HG02840 (cell line): ENCODE results near the gene TLDC2.
"Not testable (repeated sequence)": the region's sequence is repeated elsewhere in the genome, so short reads cannot be mapped to it uniquely, and the experiment has no call there.

Source experiments
- ATAC-seq: cut with Tn5 transposase; IDR thresholded peaks from one replicate; pipeline ENCODE4 v1.9.1; 2021; ENCODE audit warnings: mild to moderate bottlenecking, moderate library complexity, moderate number of reproducible peaks; ENCODE audit not compliant: unreplicated experiment, low FRiP score

TLDC2 gene

DNA sequence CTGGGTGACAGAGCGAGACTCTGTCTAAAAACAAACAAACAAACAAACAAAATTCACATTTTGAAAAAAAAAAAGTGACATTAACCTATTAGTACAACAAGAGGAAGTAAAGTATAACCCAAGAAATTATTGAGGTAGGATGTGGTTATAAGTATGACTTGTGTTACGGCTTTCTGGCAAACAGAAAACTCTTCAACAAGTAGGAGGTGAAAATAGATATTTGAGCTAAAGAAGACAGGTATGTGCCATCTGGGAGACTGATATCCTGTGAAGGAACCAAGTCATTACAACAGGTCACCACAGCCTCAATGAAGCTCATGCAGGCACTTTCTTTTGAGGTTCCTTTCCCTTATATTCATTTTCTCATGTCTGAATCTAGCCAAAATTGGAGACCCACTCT lies 28.8 kb downstream of the TLDC2 start:
- ATAC-seq, result no peak

DNA sequence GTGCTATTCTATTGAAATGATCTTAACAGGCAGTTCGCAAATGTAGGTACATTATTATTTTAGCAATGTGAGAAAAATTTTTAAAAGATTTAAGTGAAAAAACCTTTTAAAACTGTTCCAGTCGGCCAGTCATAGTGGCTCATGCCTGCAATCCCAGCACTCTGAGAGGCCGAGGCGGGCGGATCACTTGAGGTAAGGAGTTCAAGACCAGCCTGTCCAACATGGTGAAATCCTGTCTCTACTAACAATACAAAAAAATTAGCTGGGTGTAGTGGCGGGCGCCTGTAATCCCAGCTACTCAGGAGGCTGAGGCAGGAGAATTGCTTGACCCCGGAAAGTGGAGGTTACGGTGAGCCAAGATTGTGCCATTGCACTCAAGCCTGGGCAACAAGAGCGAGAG lies 29.6 kb downstream of the TLDC2 start:
- not testable (repeated sequence) for ATAC-seq

DNA sequence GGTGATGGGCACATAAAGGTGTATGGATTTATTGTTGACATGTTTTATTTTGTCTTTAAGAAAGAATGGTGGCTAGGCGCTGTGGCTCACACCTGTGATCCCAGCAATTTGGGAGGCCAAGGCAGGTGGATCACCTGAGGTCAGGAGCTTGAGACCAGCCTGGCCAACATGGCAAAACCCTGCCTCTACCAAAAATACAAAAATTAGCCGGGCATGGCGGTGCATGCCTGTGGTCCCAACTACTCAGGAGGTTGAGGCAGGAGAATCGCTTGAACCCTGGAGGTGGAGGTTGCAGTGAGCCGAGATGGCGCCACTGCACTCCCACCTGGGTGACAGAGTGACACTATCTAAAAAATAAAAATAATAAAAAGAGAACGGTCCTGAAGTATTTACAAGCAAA lies 30.1 kb downstream of the TLDC2 start:
- ATAC-seq, result not testable (repeated sequence)

DNA sequence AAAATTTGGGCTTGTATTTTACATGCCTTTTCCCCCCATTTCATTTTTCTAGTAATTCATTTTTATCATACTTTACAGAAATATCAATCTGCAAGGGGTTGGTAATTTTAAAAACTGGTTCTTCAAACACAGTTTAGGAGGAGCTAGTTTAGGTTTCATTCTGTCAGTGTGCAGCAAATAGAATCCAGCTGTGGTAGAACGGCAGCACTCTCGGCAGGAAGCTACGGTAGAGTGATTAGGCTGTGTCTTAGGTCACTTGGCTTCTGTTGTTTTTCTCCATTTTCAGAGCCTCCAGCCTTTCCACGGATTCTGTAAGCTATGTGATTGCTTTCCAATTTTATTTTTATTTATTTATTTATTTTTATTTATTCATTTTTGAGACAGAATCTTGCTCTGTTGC lies 32.7 kb downstream of the TLDC2 start:
- no peak for ATAC-seq

DNA sequence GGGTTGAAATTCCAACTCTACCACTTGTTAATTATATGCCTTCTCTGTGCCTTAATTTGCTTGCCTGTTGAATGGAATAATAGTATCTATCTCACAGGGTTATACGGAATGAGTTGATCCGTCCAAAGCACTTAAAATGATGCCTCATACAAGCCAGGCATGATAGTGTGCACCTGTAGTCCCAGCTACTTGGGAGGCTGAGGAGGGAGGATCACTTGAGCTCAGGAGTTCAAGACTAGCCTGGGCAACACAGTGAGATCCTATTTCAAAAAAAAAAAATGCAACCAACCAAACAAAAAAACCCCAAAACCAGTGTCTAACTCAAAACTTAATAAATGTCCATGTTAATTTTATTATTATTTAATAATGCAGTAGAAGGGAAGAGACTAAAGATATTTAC lies 40.3 kb downstream of the TLDC2 start:
- ATAC-seq, result no peak

DNA sequence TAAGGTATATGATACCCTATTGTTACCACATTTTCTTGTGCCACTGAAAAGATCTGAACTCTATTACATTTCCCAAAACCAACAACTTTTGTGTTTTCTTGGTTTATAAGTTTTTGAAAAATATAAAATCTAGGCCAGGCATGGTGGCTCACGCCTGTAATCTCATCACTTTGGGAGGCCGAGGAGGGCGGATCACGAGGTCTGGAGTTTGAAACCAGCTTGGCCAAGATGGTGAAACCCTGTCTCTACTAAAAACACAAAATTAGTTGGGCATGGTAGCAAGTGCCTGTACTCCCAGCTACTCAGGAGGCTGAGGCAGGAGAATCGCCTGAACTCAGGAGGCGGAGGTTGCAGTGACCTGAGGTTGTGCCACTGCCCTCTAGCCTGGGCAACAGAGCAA lies 41.3 kb downstream of the TLDC2 start:
- ATAC-seq, result no peak

DNA sequence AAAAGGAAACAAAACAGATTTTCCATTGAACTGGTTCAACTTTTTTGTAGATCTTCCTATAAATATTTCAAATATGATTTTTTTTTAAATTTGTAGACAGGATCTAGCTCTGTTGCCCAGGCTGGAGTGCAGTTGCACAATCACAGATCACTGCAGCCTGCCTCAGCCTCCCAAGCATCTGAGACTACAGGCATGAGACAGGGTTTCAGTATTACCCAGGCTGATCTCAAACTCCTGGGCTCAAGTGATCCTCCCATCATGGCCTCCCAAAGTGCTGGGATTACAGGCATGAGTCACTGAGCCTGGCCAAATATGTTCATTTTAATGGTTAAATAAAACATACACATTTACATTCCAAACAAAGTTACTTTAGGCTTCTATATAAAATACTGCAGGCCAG lies 42.0 kb downstream of the TLDC2 start:
- ATAC-seq, result no peak

DNA sequence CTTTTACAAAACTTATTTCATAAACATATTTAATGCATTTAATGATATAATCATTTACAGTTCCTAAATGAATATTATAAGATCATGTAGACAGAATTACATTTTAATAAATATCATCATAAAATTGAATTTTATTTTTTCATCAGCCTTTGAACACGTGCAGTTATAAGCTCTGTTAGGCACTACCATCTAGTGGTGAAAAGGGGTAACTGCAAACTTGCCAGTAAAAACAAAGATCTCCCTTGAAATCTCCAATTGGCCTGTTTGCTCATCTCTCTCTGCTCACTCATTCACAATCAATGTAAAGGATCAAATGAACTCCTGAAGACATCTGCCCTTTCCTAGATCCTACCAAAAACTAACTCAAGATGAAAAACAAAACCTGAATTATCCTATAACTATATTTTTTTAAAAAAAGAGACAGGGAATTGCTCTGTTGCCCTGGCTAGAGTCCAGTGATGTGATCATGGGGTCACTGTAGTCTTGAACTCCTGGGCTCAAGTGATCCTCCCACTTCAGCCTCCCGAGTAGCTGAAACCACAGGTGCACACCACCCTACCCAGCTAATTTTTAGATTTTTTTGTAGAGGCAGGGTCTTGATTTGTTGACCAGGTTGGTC lies 43.9 kb downstream of the TLDC2 start:
- no peak for ATAC-seq

DNA sequence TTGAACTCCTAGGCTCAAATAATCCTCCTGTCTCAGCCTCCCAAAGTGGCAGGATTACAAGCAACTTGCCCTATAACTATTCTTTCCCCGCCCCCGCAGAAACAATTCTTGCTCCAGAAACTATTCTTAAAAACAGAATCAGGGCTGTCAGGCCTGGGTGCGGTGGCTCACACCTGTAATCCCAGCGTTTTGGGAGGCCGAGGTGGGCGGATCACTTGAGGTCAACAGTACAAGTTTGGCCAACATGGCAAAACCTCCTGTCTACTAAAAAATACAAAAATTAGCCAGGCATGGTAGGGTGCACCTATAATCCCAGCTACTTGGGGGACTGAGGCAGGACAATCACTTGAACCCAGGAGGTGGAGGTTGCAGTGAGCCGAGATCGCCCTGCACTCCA lies 44.4 kb downstream of the TLDC2 start:
- ATAC-seq, result no peak

DNA sequence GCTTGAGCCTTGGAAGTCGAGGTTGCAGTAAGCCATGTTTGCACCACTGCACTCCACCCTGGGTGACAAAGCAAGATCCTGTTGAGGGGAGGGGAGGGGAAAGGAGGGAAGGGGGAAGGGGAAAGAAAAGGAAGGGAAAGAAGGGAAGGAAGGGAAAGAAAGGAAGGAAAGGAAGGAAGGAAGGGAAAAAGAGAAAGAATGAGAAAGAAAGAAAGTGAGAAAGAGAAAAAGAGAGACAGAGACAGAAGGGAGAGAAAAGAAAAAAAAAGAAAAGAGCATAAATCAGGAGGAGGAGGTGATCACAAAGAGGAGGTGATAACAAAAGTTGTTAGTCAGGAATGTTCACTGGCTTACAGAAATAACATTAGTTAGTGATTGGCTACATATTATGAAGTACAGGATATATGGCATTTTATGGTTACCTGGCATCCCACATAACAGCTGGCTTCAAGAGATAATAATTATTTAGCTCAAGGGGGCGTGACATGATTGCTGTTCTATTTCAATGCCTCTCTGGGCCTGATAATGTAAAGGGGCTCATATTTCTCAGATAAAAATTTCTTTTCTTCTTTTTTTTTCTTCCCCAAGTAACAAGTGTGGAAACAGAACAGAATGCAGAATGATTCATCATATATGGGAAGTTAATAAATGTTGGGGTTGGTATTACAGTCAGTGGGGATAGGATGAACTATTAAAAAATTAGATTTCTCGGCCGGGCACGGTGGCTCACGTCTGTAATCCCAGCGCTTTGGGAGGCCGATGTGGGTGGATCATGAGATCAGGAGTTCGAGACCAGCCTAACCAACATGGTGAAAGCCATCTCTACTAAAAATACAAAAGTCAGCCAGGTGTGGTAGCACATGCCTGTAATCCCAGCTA lies 48.5 kb downstream of the TLDC2 start:
- ATAC-seq, result no peak

DNA sequence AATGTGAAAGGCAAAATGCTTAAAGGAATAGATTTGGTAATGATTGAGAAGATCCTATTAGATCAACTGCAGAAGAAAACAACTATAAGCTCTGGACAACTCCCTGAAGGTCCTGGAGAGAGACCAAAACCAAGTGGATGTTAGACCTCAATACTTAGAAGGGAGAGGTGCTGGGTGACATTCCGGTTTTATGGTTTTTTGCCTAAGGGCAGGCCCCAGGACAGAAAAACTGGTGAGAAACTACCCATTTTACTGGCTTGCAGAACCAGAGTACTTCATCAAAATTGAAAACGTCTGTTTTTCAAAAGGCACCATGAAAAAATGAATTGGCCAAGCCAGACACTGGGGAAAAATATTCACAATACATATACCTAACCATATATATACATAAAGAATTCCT lies 49.3 kb downstream of the TLDC2 start:
- no peak for ATAC-seq

DNA sequence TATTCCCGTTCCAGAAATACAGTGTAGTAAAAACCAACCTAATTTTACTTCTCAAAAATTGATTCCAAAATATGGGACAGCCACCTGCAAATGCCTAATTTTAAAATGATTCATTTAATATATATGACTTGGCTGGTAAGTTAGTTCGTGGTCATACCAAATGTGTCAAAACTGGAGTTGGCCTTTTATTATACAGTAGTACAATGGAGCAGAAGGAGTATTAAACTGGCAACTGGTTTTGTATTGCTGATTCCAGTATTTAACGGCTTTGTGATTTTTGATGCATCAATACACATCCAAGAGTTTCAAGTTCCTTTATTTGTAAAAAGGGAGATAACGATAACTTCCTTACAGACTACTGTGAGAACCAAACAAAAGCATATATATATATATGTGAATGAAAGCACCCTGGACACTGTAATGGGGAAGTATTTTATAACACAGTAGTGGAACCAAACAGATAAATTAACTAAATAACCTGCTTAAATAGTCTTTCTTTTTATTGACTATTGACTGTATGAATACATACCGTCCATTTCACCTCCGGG lies 50.8 kb downstream of the TLDC2 start:
- ATAC-seq, result no peak

DNA sequence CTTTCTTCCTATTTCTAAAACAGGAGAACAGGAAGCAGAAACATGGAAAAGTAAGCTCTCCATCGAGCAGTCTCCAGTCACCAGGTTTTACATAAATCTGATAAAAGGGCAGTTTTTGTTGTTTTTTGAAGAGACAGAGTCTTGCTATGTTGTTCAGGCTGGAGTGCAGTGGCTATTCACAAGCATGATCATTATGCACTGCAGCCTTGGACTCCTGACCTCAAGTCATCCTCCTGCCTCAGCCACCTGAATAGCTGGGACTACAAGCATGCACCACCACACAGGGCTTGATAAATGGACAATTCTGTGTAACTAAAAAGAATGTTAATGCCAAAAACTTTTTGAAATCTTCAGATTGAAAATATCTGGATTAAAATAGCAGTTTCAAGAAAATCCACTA lies 51.8 kb downstream of the TLDC2 start:
- ATAC-seq, result no peak

DNA sequence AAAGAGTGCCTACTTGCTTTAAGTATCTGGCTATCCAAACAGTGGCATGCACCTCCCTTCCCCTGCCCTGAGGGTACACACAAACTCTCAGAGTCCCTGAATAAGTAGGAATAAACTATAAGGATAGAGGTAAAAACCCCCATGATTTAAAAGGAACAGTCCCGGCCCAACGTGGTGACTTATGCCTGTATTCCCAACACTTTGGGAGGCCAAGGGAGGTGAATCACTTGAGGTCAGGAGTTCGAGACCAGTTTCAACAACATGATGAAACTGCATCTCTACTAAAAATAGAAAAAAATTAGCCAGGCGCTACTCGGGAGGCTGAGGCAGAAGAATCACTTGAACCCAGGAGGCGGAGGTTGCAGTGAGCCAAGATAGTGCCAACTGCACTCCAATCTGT lies 53.4 kb downstream of the TLDC2 start:
- ATAC-seq, result no peak

DNA sequence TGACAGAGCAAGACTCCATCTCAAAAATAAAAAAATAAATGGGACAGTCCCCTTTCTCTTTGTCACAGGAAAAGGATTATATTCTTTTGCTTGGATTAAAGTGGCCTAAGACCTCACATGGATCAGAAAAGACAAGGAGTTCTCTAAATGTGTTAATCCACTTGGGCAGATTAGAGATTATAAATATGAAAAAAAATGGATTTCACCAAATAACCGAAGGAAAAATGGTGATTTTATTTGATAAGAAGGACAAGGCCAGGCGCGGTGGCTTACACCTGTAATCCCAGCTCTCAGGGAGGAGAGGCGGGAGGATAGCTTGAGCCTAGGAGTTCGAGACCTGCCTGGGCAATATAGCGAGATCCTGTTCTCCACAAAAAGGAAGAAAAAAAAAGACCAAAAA lies 53.8 kb downstream of the TLDC2 start:
- no peak for ATAC-seq

DNA sequence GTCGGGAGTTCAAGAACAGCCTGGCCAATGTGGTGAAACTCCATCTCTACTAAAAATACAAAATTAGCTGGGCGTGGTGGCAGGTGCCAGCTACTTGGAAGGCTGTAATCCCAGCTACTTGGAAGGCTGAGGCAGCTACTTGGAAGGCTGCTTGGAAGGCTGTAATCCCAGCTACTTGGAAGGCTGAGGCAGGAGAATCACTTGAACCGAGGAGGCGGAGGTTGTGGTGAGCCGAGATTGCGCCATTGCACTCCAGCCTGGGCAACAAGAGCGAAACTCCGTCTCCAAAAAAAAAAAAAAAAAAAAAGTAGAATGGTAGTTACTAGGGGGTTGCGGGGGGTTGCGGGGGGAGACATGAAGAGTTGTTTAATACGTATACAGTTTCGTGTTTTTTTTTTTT lies 56.1 kb downstream of the TLDC2 start:
- ATAC-seq, result not testable (repeated sequence)

DNA sequence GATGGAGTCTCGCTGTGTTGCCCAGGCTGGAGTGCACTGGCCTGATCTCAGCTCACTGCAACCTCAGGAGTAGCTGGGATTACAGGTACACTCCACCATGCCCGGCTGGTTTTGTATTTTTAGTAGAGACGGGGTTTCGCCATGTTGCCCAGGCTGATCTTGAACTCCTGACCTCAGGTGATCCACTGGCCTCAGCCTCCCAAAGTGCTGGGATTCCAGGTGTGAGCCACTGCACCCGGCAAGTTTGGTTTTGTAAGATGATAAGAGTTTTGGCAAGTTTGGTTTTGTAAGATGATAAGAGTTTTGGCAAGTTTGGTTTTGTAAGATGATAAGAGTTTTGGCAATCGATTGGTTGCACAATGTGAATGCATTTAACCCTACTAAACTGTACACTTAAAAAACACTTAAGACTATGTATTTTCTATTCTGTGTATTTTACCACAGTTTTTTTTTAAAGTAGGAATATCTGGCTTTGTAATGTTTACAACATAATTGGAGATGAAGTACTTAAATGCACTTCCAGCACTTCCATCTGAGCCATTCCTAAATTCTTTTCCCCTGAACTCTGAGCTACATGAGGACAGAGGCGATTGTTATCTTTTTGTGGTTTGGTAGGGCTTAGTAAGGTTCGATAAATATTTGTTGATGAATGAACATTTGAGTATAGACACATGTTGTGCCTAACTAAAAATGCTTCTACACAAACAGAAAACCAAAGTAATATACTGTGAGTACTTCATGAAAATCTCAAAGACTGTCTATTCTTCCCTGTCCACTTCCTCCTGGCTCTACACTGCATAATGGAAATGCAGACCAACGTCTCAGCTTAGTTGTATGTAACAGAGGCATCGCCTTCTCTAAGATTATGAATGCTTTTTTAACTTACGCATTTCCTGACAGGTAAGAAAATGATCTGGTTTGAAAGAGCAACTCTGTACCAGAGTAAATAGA lies 56.8 kb downstream of the TLDC2 start:
- no peak for ATAC-seq

DNA sequence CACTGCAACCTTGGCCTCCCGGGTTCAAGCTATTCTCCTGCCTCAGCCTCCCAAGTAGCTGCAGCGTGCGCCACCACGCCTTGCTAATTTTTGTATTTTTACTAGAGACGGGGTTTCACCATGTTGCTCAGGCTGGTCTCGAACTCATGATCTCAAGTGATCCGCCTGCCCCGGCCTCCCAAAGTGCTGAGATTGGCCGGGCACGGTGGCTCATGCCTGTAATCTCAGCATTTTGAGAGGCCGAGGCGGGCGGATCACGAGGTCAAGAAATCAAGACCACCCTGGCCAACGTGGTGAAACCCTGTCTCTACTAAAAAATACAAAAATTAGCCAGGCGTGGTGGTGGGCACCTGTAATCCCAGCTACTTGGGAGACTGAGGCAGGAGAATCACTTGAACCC lies 57.6 kb downstream of the TLDC2 start:
- not testable (repeated sequence) for ATAC-seq

DNA sequence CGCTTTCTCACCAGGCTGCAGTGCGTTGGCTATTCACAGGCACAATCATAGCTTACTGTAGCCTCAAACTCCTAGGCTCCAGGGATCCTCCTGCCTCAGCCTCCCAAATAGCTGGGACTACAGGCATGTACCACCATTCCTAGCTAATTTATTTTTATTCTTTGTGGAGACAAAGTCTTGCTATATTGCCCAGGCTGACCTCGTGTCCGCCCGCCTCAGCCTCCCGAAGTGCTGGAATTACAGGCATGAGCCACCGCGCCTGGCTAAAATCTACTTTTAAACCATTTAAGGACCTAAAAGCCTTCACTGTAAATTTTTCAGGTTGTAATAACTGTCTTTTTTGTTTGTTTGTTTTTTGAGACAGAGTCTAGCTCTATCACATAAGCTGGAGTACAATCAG lies 60.4 kb downstream of the TLDC2 start:
- no peak for ATAC-seq

DNA sequence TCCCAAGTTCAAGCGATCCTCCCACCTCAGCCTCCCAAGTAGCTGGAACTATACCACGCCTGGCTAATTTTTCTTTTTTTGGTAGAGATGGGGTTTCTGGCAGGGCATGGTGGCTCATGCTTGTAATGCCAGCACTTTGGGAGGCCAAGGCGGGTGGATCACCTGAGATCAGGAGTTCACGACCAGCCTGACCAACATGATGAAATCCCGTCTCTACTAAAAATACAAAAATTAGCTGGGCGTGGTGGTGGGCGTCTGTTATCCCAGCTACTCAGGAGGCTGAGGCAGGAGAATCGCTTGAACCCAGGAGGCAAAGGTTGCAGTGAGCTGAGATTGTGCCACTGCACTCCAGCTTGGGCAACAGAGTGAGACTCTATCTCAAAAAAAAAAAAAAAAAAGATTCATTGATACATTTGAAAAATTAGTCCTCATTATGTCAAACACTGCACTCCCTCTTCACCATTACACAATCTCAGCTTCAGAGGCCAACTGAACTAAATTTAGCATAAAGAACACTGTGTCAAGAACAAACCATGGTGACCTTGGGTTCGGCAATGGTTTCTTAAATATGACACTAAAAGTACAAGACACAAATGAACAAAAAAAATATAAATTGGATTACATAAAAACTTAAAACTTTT lies 60.9 kb downstream of the TLDC2 start:
- not testable (repeated sequence) for ATAC-seq
